ENCODE measurements around the gene KCNN2. TPM values are rescaled to one million over a fixed set of nuclear protein-coding genes. Genes with fewer than 3 reads are reported as not detected.

KCNN2 gene
- total RNA-seq, result not detected in 2 replicates

GRCh38 chr5:114361724-114362196 lies at the start of gene KCNN2:
TSS of gene KCNN2 (plus strand) at chr5:114362070. CDS start at chr5:114362140, 70 bp downstream.

